Lower leg skin (tissue), 3 donors: ENCODE data around the gene GLS.

Experiments used
- POLR2A ChIP-seq, 2 donors: fragments of 450-650 bp; IDR thresholded peaks; one replicate each; pipeline ENCODE4 v1.6.1; 2016 to 2017; ENCODE audit warnings: antibody characterized with exemption in 2 of 2, mild to moderate bottlenecking in 1 of 2, moderate library complexity in 1 of 2
- TF ChIP-seq, protein P1 (sequence below), 3 donors: fragments of 450-650 bp; IDR thresholded peaks; one replicate each; pipeline ENCODE4 v1.5.1; 2016; ENCODE audit warnings: antibody characterized with exemption in 3 of 3, mild to moderate bottlenecking in 3 of 3, moderate library complexity in 2 of 3

GRCh38 chr2:190932514-190932913 lies 51.9 kb downstream of the GLS start:
- TF ChIP-seq, protein P1, sequence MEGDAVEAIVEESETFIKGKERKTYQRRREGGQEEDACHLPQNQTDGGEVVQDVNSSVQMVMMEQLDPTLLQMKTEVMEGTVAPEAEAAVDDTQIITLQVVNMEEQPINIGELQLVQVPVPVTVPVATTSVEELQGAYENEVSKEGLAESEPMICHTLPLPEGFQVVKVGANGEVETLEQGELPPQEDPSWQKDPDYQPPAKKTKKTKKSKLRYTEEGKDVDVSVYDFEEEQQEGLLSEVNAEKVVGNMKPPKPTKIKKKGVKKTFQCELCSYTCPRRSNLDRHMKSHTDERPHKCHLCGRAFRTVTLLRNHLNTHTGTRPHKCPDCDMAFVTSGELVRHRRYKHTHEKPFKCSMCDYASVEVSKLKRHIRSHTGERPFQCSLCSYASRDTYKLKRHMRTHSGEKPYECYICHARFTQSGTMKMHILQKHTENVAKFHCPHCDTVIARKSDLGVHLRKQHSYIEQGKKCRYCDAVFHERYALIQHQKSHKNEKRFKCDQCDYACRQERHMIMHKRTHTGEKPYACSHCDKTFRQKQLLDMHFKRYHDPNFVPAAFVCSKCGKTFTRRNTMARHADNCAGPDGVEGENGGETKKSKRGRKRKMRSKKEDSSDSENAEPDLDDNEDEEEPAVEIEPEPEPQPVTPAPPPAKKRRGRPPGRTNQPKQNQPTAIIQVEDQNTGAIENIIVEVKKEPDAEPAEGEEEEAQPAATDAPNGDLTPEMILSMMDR (IDR thresholded peaks at IDR 0.05): no peak
- TF ChIP-seq POLR2A (IDR thresholded peaks at IDR 0.05): no peak
